Trophoblast cell (in vitro differentiated cells and primary cell): ENCODE measurements around the gene FRRS1L.

Source experiments
- DNase-seq, 2 donors: peaks; one replicate each; pipeline ENCODE4 v3.0.0-alpha.2; 2016
- H2AFZ ChIP-seq: 2 replicates; pipeline ENCODE4 v1.6.1; 2013; ENCODE audit warnings: low read length, moderate library complexity, mild to moderate bottlenecking; ENCODE audit not compliant: insufficient read depth, poor library complexity
- H2AK5ac ChIP-seq: 2 replicates; pipeline ENCODE4 v1.6.1; 2013; ENCODE audit warnings: mild to moderate bottlenecking, low read length
- H2BK120ac ChIP-seq: 2 replicates; pipeline ENCODE4 v1.6.1; 2013; ENCODE audit warnings: low read length, mild to moderate bottlenecking, moderate library complexity; ENCODE audit not compliant: insufficient read depth, poor library complexity
- H2BK12ac ChIP-seq: 2 replicates; pipeline ENCODE4 v1.6.1; 2013; ENCODE audit warnings: mild to moderate bottlenecking, low read length, moderate library complexity
- H2BK5ac ChIP-seq: 2 replicates; pipeline ENCODE4 v1.6.1; 2013; ENCODE audit warnings: low read length, low read depth, moderate library complexity, mild to moderate bottlenecking; ENCODE audit not compliant: poor library complexity
- H3K14ac ChIP-seq: 2 replicates; pipeline ENCODE4 v1.6.1; 2013; ENCODE audit warnings: mild to moderate bottlenecking, low read length
- H3K18ac ChIP-seq: 2 replicates; pipeline ENCODE4 v1.6.1; 2013; ENCODE audit warnings: mild to moderate bottlenecking, low read length
- H3K23ac ChIP-seq: 2 replicates; pipeline ENCODE4 v1.6.1; 2013; ENCODE audit warnings: low read length
- H3K27ac ChIP-seq: 2 replicates; pipeline ENCODE4 v1.5.1; 2013; ENCODE audit warnings: low read depth, mild to moderate bottlenecking, inconsistent platforms, low read length, moderate library complexity
- H3K27me3 ChIP-seq: 2 replicates; pipeline ENCODE4 v1.6.1; 2013; ENCODE audit warnings: inconsistent platforms, mild to moderate bottlenecking, low read length, moderate library complexity; ENCODE audit not compliant: insufficient read depth
- H3K36me3 ChIP-seq, 2 experiments: 1 replicate in 1 of 2; 2 replicates in 1 of 2; pipeline ENCODE4 v1.6.1; 2013; ENCODE audit warnings: low read length in 2 of 2, mild to moderate bottlenecking in 2 of 2, moderate library complexity in 1 of 2; ENCODE audit not compliant: insufficient read depth in 2 of 2, control insufficient read depth in 1 of 2
- H3K4ac ChIP-seq: 2 replicates; pipeline ENCODE4 v1.6.1; 2013; ENCODE audit warnings: low read depth, mild to moderate bottlenecking, low read length, moderate library complexity
- H3K4me1 ChIP-seq, 2 experiments: 1 replicate in 1 of 2; 2 replicates in 1 of 2; pipeline ENCODE4 v1.6.1; 2013; ENCODE audit warnings: low read length in 2 of 2, mild to moderate bottlenecking in 2 of 2, moderate library complexity in 1 of 2; ENCODE audit not compliant: insufficient read depth in 2 of 2, control insufficient read depth in 1 of 2
- H3K4me2 ChIP-seq: 2 replicates; pipeline ENCODE4 v1.6.1; 2013; ENCODE audit warnings: inconsistent platforms, mild to moderate bottlenecking, low read length, moderate library complexity
- H3K4me3 ChIP-seq: 2 replicates; pipeline ENCODE4 v1.5.1; 2013; ENCODE audit warnings: mild to moderate bottlenecking, low read depth, low read length, inconsistent platforms
- H3K79me1 ChIP-seq: one replicate; pipeline ENCODE4 v1.6.1; 2013; ENCODE audit warnings: low read length
- H3K79me2 ChIP-seq: 2 replicates; pipeline ENCODE4 v1.6.1; 2013; ENCODE audit warnings: low read length, mild to moderate bottlenecking; ENCODE audit not compliant: control insufficient read depth, insufficient read depth, poor library complexity
- H3K9ac ChIP-seq: 2 replicates; pipeline ENCODE4 v1.6.1; 2013; ENCODE audit warnings: mild to moderate bottlenecking, low read length
- H3K9me3 ChIP-seq: 2 replicates; pipeline ENCODE4 v1.6.1; 2013; ENCODE audit warnings: low read depth, mild to moderate bottlenecking, control low read depth, inconsistent platforms, low read length; ENCODE audit not compliant: insufficient read depth
- H4K12ac ChIP-seq: 2 replicates; pipeline ENCODE4 v1.6.1; 2013; ENCODE audit warnings: low read depth, mild to moderate bottlenecking, low read length, moderate library complexity
- H4K8ac ChIP-seq: 2 replicates; pipeline ENCODE4 v1.6.1; 2013; ENCODE audit warnings: low read depth, mild to moderate bottlenecking, low read length, moderate library complexity
- H4K91ac ChIP-seq: one replicate; pipeline ENCODE4 v1.6.1; 2013; ENCODE audit warnings: low read depth, mild to moderate bottlenecking, low read length, moderate library complexity
- WGBS: extraction: QIAGEN DNeasy Blood & Tissue Kit; methylation state at CpG from one replicate; pipeline ENCODE4 v1.1.7; 2013; ENCODE audit warnings: missing lambda C conversion rate; ENCODE audit not compliant: insufficient read length, insufficient coverage; ENCODE audit errors: extremely low coverage; 5-methylcytosine and 5-hydroxymethylcytosine counted together

Gene FRRS1L

GRCh38 chr9:109143881-109144562 is 23.0 kb downstream of the FRRS1L start:
- DNase-seq, result peak; percentile 8 to 50
- Histone ChIP-seq H3K23ac (no peak overlapping the region), H3K18ac (no peak overlapping the region), H4K12ac (no peak overlapping the region), H2BK120ac (no peak overlapping the region), H3K79me1 (no peaks in the 10 kb centered on the region), H2AK5ac (no peak overlapping the region), H3K9ac (no peak overlapping the region), H2AFZ (no peak overlapping the region), H3K27ac (no peak overlapping the region), H3K14ac (no peak overlapping the region), H3K4me2 (no peak overlapping the region), H3K79me2 (no peaks in the 10 kb centered on the region), H3K4me3 (no peak overlapping the region), H2BK5ac (no peak overlapping the region), H3K27me3 (no peaks in the 10 kb centered on the region), H2BK12ac (no peak overlapping the region), H3K36me3 (no peaks in the 10 kb centered on the region), H3K4me1 (no peaks in the 10 kb centered on the region), H3K9me3 (no peaks in the 10 kb centered on the region), H4K8ac (no peak overlapping the region), H3K4ac (no peak overlapping the region), H4K91ac (no peak overlapping the region)
- no CpG with 5 or more reads among the region's 5 CpGs for WGBS

GRCh38 chr9:109141375-109141774 is 25.7 kb downstream of the FRRS1L start:
- Histone ChIP-seq H3K79me2 (no peaks in the 10 kb centered on the region), H2BK12ac (no peak overlapping the region), H3K4me1 (no peaks in the 10 kb centered on the region), H4K8ac (no peak overlapping the region), H3K27me3 (no peaks in the 10 kb centered on the region), H3K14ac (no peak overlapping the region), H3K36me3 (no peaks in the 10 kb centered on the region), H3K27ac (no peak overlapping the region), H4K12ac (no peak overlapping the region), H3K4me2 (no peak overlapping the region), H3K4ac (no peak overlapping the region), H4K91ac (no peak overlapping the region), H3K4me3 (no peak overlapping the region), H2BK120ac (no peak overlapping the region), H3K9ac (no peak overlapping the region), H3K23ac (no peak overlapping the region), H2AK5ac (no peak overlapping the region), H3K79me1 (no peaks in the 10 kb centered on the region), H2AFZ (no peak overlapping the region), H3K18ac (no peak overlapping the region), H2BK5ac (no peak overlapping the region), H3K9me3 (no peaks in the 10 kb centered on the region)
- no CpG with 5 or more reads among the region's 5 CpGs for WGBS
- no peak for DNase-seq

- WGBS, result no CpG with 5 or more reads among the region's 1 CpG
These were observed 27.2 kb downstream of the FRRS1L start for GRCh38 chr9:109139851-109140250.

GRCh38 chr9:109138421-109138820 is 28.6 kb downstream of the FRRS1L start:
- no peak overlapping the region for H2BK12ac ChIP-seq
- H3K4ac ChIP-seq, result no peak overlapping the region
- H3K27me3 ChIP-seq, result no peaks in the 10 kb centered on the region
- H4K91ac ChIP-seq, result no peak overlapping the region
- no peak overlapping the region for H4K12ac ChIP-seq
- no peak overlapping the region for H2AFZ ChIP-seq
- no peak for DNase-seq
- H3K4me3 ChIP-seq, result no peak overlapping the region
- H3K23ac ChIP-seq, result no peak overlapping the region
- H3K9ac ChIP-seq, result no peak overlapping the region
- no peak overlapping the region for H3K18ac ChIP-seq
- H2BK5ac ChIP-seq, result no peak overlapping the region
- H2AK5ac ChIP-seq, result no peak overlapping the region
- no peak overlapping the region for H2BK120ac ChIP-seq
- H3K79me1 ChIP-seq, result no peaks in the 10 kb centered on the region
- no peaks in the 10 kb centered on the region for H3K36me3 ChIP-seq
- no peaks in the 10 kb centered on the region for H3K4me1 ChIP-seq
- H3K9me3 ChIP-seq, result no peaks in the 10 kb centered on the region
- H3K14ac ChIP-seq, result no peak overlapping the region
- H3K4me2 ChIP-seq, result no peak overlapping the region
- H3K27ac ChIP-seq, result no peak overlapping the region
- H4K8ac ChIP-seq, result no peak overlapping the region
- no CpG with 5 or more reads among the region's 2 CpGs for WGBS
- no peaks in the 10 kb centered on the region for H3K79me2 ChIP-seq

More at GRCh38 chr9:109139851-109140250, 27.2 kb downstream of the FRRS1L start:
- Histone ChIP-seq H3K79me2 (no peaks in the 10 kb centered on the region), H2BK5ac (no peak overlapping the region), H3K27me3 (no peaks in the 10 kb centered on the region), H3K4me3 (no peak overlapping the region), H3K4me1 (no peaks in the 10 kb centered on the region), H4K91ac (no peak overlapping the region), H3K4ac (no peak overlapping the region), H3K23ac (no peak overlapping the region), H3K79me1 (no peaks in the 10 kb centered on the region), H2BK120ac (no peak overlapping the region), H2AFZ (no peak overlapping the region), H3K9ac (no peak overlapping the region), H4K8ac (no peak overlapping the region), H3K27ac (no peak overlapping the region), H2BK12ac (no peak overlapping the region), H3K14ac (no peak overlapping the region), H3K9me3 (no peaks in the 10 kb centered on the region), H4K12ac (no peak overlapping the region), H3K18ac (no peak overlapping the region), H2AK5ac (no peak overlapping the region), H3K4me2 (no peak overlapping the region), H3K36me3 (no peaks in the 10 kb centered on the region)
- no peak for DNase-seq
